GM18909 (cell line): ENCODE results near the gene KIF20A.
A peak's percentile ranks its signal among the peaks of the same experiment; 100 is the strongest.
"Not testable (repeated sequence)": the region's sequence is repeated elsewhere in the genome, so short reads cannot be mapped to it uniquely, and the experiment has no call there.

Source experiments
- ATAC-seq: cut with Tn5 transposase; IDR thresholded peaks from one replicate; pipeline ENCODE4 v1.9.1; 2021; ENCODE audit warnings: mild to moderate bottlenecking; ENCODE audit not compliant: unreplicated experiment, poor library complexity

Gene KIF20A

DNA sequence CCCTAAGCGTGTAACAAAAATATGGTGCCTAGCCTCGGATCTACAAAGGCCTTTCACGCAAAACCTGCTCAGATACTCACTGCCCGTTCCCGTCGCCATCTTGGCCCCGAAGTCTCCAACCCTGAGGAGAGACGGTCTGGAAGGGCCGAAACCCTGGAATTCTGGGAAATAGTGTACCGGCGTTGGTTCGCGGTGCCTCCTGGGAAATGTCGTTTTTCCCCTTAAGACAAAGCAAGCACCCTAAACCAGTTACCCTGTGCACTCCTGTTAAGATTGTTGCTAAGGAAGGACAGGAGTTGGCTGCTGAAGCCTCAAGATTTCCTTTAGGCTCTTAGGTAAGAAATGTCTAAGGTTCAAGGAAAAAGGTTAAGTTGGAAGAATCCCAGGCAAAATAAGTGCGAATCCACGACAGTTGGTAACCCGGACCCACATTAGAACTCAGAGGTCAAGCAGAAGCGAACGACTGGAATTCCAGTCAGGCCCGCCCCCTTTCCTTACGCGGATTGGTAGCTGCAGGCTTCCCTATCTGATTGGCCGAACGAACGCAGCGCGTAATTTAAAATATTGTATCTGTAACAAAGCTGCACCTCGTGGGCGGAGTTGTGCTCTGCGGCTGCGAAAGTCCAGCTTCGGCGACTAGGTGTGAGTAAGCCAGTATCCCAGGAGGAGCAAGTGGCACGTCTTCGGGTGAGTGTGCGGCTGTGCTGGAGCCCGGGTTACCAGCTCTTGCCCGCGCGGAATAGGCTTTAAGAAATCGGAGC is at the start of gene KIF20A, which contains the start of gene BRD8:
Gene KIF20A, plus strand, starts transcription at position 597 of the 761 bp plus-strand sequence. CDS start 569 bp downstream, outside the sequence.
Gene BRD8, minus strand, starts transcription at position 115 of the 761 bp plus-strand sequence. Its CDS starts 16 bp downstream, at position 99.
- ATAC-seq = peak; percentile 86

DNA sequence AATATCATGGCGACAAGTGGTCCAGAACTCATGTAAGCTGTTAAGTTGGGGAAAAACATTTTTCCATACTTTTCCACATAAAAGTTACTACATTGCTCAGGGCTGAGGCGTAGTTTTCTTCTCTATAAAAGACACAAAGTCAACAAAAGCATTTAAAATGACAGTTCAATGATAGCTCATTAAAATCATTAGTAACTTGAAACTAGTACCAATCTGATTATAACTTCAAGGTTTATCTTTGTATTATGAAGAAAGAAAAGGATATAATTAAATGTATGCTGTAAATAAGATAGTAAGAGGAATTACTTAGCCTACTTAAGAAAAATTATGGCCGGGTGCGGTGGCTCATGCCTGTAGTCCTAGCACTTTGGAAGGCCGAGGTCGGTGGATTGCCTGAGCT is 49.6 kb upstream of the KIF20A start:
- no peak for ATAC-seq

DNA sequence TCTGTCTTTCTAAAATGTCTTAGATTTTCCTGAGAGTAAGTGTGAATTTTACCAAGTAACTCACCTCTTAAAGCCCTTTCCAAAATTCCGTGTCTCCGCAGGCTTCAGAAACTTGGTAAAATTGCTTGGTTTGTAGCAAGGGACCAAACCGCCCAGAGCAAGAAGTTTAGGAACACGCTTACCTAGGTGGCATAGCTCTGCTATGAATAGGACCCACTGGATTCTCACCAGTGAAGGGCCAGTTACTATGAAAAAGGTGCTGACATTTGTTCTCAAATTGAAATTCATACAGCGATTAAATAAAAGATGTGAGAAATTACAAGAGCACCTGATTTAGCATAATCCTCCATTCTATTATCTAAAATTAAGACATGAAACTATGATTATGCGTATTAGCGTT is 46.4 kb upstream of the KIF20A start:
- ATAC-seq = no peak

DNA sequence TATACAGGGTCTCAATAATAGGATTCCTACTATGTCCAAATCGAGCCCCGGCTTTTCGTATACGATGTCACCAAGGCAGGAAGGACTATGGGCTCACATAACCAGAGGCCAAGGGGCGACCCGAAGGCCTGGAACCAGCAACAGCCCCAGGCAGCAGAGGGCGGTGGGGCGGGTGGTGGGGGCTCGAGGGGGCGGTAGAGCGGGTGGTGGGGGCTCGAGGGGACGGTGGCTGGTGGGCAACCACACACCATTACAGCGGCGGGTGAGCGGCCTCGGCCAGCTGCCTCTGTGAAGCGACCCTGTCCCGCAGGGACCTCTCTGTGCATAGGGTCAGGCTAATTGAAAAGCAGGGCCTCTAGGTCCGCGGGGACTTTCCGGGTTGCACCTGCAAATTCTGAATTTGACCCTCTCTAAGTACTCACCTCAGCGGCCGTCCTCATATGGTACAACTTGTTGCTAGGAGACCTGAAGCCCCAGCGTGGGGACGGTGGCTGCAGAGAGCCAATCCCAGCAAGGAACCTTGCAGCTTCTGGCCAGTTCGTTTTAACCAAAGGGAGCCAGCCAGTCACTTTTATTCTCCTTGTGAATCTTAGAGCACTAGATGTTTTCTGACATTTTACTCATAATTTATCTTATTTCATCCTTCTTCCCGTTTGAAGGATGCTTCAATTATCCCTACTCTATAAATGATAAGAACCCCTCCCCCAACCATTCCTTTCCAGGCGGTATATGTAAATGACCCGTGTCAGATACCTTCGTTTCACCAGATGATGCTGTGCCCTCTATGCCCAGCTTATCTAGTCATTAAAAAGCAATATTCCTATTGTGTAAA is 39.7 kb upstream of the KIF20A start, which contains the start of gene NME5:
Gene NME5, minus strand, starts transcription at position 480 of the 832 bp plus-strand sequence. CDS start 648 bp downstream, outside the sequence.
- ATAC-seq = no peak

DNA sequence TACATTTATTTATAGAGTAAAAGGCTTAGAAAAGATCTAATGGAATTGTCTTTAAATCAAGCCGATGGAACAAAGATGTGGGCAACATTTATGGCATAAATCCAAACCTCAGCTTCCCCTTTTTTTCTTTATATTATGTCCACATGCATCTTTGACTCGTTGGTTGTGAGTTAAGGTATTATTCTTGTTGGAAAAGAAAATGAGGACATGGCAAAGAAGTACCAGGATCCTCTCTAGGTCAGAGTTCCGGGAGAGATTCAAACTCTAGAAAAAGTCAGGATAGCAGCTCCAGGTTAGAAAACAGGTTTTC is 39.2 kb upstream of the KIF20A start:
- no peak for ATAC-seq

DNA sequence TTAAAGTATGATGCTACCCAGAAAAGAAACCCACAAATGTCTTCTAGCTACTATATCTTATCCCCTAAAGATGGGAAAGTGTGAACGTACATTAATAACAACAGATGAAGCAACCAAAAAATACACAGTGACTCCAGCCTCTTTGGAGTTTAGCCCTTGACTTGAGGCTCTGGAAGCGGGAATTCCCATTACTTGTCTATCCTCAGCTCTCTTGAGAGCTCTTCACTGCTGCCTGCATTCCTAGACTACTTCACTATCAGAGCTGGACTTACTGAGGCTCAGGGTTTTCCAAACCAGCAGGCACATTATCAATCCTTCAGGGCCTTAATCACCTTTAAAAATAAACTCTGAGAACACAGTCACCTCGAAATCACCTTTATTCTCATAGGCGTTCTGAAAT is 38.6 kb upstream of the KIF20A start:
- ATAC-seq = no peak

DNA sequence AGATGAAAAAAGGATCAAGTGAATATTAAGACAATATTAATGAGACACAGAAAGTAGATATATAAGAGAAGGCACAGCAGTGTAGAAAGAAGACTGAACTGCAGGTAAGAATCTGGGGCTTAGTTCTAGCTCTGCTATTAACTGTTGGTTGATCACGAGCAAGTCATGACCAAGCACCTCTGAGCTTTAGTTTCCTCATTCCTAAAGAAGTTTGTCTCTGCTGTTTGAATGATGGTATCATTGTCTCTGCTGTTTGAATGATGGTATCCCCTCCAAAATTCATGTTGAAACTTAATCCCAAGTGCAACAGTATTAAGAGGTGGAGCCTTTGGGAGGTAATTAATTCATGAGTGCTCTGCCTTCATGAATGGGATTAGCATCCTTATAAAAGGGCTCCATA is 37.2 kb upstream of the KIF20A start:
- ATAC-seq = no peak

DNA sequence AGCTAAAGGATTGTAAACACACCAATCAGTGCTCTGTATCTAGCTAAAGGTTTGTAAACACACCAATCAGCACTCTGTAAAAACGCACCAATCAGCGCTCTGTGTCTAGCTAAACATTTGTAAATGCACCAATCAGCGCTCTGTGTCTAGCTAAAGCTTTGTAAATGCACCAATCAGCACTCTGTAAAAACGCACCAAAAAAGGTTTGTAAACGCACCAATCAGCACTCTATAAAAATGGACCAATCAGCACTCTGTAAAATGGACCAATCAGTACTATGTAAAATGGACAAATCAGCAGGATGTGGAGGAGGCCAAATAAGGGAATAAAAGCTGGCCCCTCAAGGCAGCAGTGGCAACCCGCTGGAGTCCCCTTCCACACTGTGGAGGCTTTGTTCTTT is 35.3 kb upstream of the KIF20A start:
- ATAC-seq = not testable (repeated sequence)

DNA sequence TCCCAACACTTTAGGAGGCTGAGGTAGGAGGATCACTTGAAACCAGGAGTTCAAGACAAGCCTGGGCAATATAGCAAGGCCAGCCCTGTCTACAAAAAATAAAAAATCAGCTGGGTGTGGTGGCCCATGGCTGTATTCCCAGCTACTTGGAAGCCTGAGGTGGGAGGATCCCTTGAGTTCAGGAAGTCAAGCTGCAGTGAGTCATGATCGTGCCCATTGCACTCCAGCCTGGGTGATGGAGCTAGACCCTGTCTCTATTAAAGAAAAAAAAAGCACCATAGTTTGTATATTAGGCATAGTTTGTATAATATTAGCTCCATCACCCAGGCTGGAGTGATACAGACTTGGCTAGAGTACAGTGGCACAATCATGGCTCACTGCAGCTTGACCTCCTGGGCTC is 30.1 kb upstream of the KIF20A start:
- ATAC-seq = no peak

DNA sequence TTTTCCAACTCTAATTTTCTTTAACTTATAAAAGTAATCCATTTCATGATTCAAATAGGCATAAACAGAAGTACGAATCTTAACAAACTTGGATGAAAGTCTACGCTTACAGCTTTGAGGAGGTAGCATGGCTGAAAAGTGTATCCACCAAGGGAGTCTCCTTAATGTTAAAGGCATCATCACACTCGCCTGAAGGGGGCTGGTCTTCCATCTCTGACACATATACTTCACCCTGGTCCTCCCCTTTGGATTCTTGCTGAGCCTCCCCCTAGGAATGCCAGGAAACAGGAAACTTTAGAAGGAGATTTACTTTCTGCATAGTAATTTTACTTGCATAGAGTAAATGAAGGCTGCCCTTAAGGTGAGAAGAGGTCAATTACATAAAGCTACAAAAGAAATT is 29.4 kb upstream of the KIF20A start:
- no peak for ATAC-seq

DNA sequence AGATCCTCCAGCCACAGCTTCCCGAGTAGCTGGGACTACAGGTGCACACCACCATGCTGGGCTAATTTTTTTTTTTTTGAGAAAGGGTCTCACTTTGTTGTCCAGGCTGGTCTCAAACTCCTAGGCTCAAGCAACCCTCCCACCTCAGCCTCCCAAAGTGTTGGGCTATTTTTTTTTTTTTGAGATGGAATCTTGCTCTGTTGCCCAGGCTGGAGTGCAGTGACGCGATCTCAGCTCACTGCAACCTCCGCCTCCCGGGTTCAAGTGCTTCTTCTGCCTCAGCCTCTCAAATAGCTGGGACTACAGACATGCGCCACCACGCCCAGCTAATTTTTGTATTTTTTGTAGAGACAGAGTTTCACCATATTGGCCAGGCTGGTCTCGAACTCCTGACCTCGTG is 22.9 kb upstream of the KIF20A start:
- ATAC-seq = not testable (repeated sequence)

DNA sequence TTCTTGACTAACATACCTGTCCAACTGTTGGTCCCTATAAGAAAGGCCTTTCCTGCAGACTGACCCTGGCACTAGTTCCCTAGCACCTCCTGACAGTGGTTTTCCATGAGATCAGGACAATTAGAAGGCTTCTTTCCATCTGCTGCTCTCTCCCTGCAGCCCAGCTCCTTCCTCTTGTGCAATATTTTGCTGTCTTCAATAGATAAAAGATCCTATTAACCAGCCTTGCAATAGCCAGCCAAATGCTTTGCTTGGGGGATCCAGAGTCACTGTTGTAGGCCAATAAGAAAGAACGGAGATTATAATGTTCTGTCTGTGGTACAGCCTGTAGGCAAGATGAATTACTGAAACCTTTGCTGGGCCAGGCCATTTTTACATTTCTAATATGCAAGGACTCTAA is 21.3 kb upstream of the KIF20A start:
- no peak for ATAC-seq

DNA sequence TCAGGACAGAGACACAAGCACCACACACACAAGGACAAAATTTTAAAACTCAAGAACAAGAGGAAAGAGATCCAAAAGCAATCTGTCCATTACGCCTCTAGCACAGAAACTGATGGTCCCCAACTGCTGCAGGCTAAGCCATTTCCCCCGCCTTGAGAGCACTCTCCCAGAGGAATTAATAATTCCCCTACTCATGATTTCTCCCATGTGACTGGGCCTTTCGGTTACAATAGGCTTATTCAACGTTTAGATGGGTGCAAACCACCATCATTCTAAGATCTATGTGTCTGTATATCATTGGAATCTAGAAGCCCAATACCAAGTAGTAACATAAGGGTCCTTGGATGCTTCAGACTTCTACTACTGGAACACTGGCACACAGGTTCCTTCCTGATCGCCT is 19.2 kb upstream of the KIF20A start:
- no peak for ATAC-seq

DNA sequence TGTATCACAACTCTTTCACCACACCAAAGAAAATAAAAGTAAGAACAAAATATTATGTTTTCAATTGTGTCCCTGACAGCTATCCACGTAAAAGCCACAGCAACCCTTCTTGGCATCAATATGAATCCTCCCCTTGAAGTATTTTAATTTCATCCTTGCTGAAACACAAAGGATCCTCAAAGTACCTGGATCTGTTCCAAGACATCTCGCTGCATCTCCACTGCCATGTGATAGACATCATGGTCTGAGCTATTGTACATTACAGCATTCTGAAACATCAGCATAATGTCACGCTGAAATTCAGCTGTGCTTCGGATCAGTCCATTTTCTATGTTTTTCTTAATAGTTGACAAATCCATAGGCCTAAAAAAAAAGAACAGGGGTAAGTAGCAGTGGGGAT is 18.2 kb upstream of the KIF20A start:
- no peak for ATAC-seq

DNA sequence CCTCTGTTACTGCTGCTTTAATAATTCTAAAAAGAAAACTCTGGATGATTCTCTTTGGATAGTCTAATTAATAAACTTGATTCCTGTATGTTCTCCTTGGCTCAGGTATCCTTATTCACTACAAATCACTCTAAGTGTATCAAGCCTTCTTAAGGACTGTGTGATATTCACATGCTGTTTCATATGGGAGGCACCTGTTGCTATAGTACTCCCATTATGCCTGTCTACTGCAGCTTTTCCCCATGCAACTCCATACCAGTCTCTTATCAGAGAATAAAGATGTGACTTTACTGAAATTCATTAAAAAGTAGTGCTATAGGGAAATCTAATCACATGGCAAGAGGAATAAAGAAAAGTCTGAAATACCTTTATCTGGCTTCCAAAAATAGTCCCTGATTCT is 15.2 kb upstream of the KIF20A start:
- no peak for ATAC-seq

DNA sequence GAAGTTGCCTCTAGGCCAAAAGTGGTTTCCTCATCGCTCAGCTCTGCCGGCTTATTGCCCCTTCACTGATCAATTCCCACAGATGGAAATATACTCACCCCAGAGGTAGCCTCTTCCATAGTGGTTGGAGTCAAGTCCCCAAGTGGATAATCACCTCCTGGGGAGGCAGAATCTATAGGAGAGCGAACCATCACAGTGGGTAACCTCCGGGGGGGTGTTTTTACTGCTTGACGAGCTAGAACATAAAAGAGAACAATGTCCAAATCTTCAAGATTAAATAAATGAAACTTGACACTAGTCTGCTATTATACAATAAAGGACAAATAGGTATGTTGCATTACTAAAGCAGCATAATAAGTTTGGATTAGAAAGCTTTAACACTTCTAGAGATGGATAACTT is 9.8 kb upstream of the KIF20A start:
- no peak for ATAC-seq

DNA sequence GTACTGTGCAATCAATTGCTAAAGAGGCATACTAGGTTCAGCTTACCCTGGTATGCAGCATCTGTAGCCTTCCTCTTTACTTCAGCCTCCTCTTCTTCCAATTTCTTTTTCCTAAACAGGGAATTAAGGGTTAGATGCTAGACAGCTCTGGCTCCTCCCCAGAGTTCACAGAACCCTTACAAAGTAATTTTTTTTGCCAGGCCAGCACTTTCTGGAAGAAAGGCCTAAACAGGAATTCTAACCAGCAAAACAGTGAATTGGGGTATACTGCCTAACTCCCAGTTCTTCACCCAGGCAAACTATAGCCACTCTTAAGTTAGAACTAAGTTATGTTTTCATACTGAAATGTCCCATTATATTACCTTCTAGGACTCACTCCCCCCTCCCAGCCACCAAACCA is 8.6 kb upstream of the KIF20A start:
- no peak for ATAC-seq

DNA sequence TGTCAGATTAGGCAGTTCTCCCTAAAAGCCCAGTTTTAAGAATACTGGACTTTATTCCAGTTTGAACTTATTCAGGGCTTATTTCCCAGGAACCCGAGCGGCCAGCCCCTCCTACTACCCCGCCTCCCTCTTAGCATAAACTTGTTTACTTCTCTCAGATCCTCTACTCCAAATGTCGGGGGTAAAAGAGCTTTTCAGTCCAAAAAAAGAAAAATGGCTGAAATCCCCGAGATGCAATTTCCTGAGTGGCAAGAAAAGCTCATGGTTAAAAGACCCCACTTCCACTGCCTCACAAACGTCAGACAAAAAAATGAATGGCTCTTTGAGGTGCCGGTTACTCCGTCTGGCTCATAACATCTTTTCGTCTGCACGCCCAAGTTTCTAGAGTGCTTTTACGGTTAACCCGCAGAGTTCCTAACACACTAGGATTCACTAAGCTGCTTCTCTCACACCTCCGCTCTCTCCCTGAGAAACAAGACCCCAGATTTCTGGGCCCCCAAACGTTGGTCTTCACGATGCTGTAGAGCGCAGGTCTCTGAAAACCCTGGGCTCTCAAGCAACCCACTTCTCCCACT is 884 bp upstream of the KIF20A start:
- ATAC-seq = no peak

DNA sequence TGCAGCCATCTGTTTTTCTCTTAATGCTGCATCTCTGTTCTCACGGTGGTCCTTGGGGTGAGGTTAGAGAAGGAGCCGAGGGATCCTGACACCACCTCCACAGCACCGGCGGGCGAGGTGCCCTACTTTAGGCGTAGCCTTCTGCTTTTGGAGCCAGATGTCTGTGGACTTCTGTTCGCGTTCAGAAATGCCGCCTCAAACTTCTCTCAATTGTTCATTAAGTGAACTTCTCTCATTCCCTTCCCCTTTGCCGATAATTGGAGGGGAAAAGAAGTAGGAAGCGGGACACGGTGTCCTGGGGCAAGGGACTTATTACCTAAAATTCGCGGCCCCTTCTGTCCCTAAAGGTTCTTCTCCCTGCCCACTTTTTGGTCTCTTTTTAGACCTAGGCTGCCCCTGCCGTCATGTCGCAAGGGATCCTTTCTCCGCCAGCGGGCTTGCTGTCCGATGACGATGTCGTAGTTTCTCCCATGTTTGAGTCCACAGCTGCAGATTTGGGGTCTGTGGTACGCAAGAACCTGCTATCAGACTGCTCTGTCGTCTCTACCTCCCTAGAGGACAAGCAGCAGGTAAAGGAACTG is 455 bp downstream of the KIF20A start:
- no peak for ATAC-seq

DNA sequence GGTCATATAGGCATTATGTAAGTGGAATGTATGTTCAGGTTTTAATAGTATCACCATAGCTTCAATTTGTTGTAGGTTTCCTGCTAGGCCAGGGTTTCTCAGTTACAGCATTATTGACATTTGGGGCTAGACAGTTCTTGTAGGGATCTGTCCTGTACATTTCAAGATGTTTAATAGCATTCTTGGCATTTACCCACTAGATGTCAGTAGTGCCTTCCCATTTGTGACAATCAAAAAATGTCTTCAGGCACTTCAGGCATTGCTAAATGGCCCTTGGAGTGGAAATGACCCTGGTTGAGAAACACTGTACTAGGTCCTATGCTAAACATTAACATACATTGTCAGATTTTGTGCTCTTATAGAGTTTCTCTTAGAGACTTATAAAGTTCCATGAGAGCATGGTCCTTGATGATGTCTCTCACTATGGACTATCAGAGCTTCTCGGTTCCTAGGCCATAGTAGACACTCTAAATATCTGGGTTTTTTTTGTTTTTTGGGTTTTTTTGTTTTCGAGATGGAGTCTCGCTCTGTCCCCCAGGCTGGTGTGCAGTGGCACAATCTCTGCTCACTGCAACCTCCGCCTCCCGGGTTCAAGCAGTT is 1.4 kb downstream of the KIF20A start:
- no peak for ATAC-seq
